A549 (cell line): ENCODE results near the gene VWF. TPM values are rescaled to one million over a fixed set of nuclear protein-coding genes. Genes with fewer than 3 reads are reported as not detected.
A peak's percentile ranks its signal among the peaks of the same experiment; 100 is the strongest.

Experiments
- ATAC-seq, 2 experiments: fragments of 200-7000 bp in 1 of 2; fragments of >200 bp in 1 of 2; cut with Nextera tagmentation in 1 of 2; cut with Tn5 transposase in 1 of 2; 3 replicates each; pipeline versions ENCODE4 v1.8.0 to v1.9.1; 2018 to 2020; ENCODE audit warnings: mild to moderate bottlenecking in 1 of 2, moderate library complexity in 1 of 2
- CTCF ChIA-PET: fragments of 300-600 bp; sonication (Branson Sonifier 250); formaldehyde crosslinking; extraction: SDS; loops from one replicate; lab custom pipeline; 2021; ENCODE audit warnings: antibody characterized with exemption, inconsistent platforms; lab: Yijun Ruan, JAX
- POLR2A ChIA-PET: fragments of 350-600 bp; formaldehyde crosslinking; extraction: SDS; loops from one replicate; lab custom pipeline; 2021; ENCODE audit warnings: antibody characterized with exemption, inconsistent platforms; lab: Yijun Ruan, JAX
- DNase-seq, 2 experiments: peaks; one replicate each; pipeline versions ENCODE4 v3.0.0 to v3.0.0-alpha.2; 2011 to 2016; ENCODE audit warnings: low read depth in 1 of 2, low spot score in 1 of 2
- FAIRE-seq: peaks from 2 replicates; lab custom pipeline; 2011; peaks lifted over from hg19 to GRCh38; lab: Jason Lieb, UNC
- H3K27ac ChIP-seq, 2 experiments: fragments of >200 bp; sonication (Bioruptor Twin); formaldehyde crosslinking; 3 replicates each; pipeline ENCODE4 v1.5.1; 2016 to 2017
- H3K4me1 ChIP-seq: fragments of >200 bp; sonication (Bioruptor Twin); formaldehyde crosslinking; 3 replicates; pipeline ENCODE4 v1.6.1; 2016
- H3K4me2 ChIP-seq: fragments of >200 bp; sonication (Bioruptor Twin); formaldehyde crosslinking; 3 replicates; pipeline ENCODE4 v1.6.1; 2016
- H3K4me3 ChIP-seq: fragments of >200 bp; sonication (Bioruptor Twin); formaldehyde crosslinking; 3 replicates; pipeline ENCODE4 v1.5.1; 2016
- H3K9me3 ChIP-seq: fragments of >200 bp; sonication (Bioruptor Twin); formaldehyde crosslinking; 3 replicates; pipeline ENCODE4 v1.6.1; 2016
- BHLHE40 ChIP-seq: IDR thresholded peaks from 2 replicates; pipeline ENCODE4 v1.6.1; 2012; ENCODE audit warnings: low read depth, low read length, inconsistent platforms
- CEBPB ChIP-seq, 2 experiments: fragments of >200 bp in 1 of 2; sonication (Bioruptor Twin) in 1 of 2; formaldehyde crosslinking in 1 of 2; IDR thresholded peaks; 2 replicates each; pipeline ENCODE4 v1.6.1; 2012 to 2016
- CHD2 ChIP-seq: fragments of 150-350 bp; IDR thresholded peaks from 2 replicates; pipeline ENCODE4 v1.6.1; 2014; ENCODE audit warnings: low read length; ENCODE audit not compliant: partially characterized antibody
- EHF ChIP-seq: fragments of 250-450 bp; sonication (Bioruptor Pico); IDR thresholded peaks from 2 replicates; pipeline ENCODE4 v1.5.0; 2020; ENCODE audit warnings: mild to moderate bottlenecking
- EHMT2 ChIP-seq: fragments of 200-600 bp; sonication (generic); IDR thresholded peaks from 2 replicates; pipeline ENCODE4 v1.6.1; 2016; ENCODE audit warnings: antibody characterized with exemption, low read depth, mild to moderate bottlenecking, moderate library complexity
- EP300 ChIP-seq, 2 experiments: fragments of >200 bp; sonication (Bioruptor Twin); formaldehyde crosslinking; IDR thresholded peaks; 2 replicates in 1 of 2; 3 replicates in 1 of 2; pipeline ENCODE4 v1.6.1; 2016 to 2017
- ESRRA ChIP-seq: fragments of 150-350 bp; IDR thresholded peaks from 2 replicates; pipeline ENCODE4 v1.6.1; 2014; ENCODE audit warnings: mild to moderate bottlenecking, low read length, borderline replicate concordance
- FOSB ChIP-seq: fragments of 250-450 bp; sonication (Bioruptor Pico); IDR thresholded peaks from 2 replicates; pipeline ENCODE4 v1.5.0; 2020; ENCODE audit warnings: mild to moderate bottlenecking, moderate library complexity
- FOSL2 ChIP-seq, 2 experiments: fragments of 450-650 bp in 1 of 2; fragments of >200 bp in 1 of 2; sonication (Bioruptor Twin) in 1 of 2; formaldehyde crosslinking; IDR thresholded peaks; 2 replicates each; pipeline versions ENCODE4 v1.5.0 to v1.6.1; 2016 to 2020; ENCODE audit warnings: mild to moderate bottlenecking in 1 of 2, moderate library complexity in 1 of 2
- HDAC2 ChIP-seq: fragments of 200-600 bp; sonication (generic); IDR thresholded peaks from 2 replicates; pipeline ENCODE4 v1.6.1; 2016
- HEYL ChIP-seq: fragments of 250-450 bp; sonication (Bioruptor Pico); IDR thresholded peaks from 2 replicates; pipeline ENCODE4 v1.8.0; 2021; ENCODE audit warnings: mild to moderate bottlenecking, moderate library complexity
- HOXB13 ChIP-seq: fragments of 250-450 bp; sonication (Bioruptor Pico); IDR thresholded peaks from 2 replicates; pipeline ENCODE4 v1.5.0; 2020; ENCODE audit warnings: low read depth, mild to moderate bottlenecking, moderate library complexity
- JUN ChIP-seq, 2 experiments: fragments of >200 bp; sonication (Bioruptor Twin); formaldehyde crosslinking; IDR thresholded peaks; 2 replicates in 1 of 2; 3 replicates in 1 of 2; pipeline ENCODE4 v1.6.1; 2016 to 2017
- KDM5A ChIP-seq: fragments of 200-600 bp; sonication (generic); IDR thresholded peaks from 2 replicates; pipeline ENCODE4 v1.6.1; 2016; ENCODE audit warnings: antibody characterized with exemption, mild to moderate bottlenecking
- MAZ ChIP-seq: fragments of 150-350 bp; IDR thresholded peaks from 2 replicates; pipeline ENCODE4 v1.6.1; 2014; ENCODE audit warnings: antibody characterized with exemption, low read depth, low read length, borderline replicate concordance
- MYC ChIP-seq: IDR thresholded peaks from 2 replicates; pipeline ENCODE4 v1.6.1; 2012; ENCODE audit warnings: mild to moderate bottlenecking, inconsistent platforms, low read length, improper control_type of control experiment, borderline replicate concordance
- NR3C1 ChIP-seq: fragments of >200 bp; sonication (Bioruptor Twin); formaldehyde crosslinking; IDR thresholded peaks from 3 replicates; pipeline ENCODE4 v1.6.1; 2017
- PHF8 ChIP-seq: fragments of 200-600 bp; sonication (generic); IDR thresholded peaks from 2 replicates; pipeline ENCODE4 v1.6.1; 2016; ENCODE audit warnings: low read depth, mild to moderate bottlenecking, antibody characterized with exemption, moderate library complexity, borderline replicate concordance
- POLR2A ChIP-seq: IDR thresholded peaks from 2 replicates; pipeline ENCODE4 v1.6.1; 2012; ENCODE audit warnings: mild to moderate bottlenecking, low read length
- RNF2 ChIP-seq: fragments of 200-600 bp; sonication (generic); IDR thresholded peaks from 2 replicates; pipeline ENCODE4 v1.6.1; 2016; ENCODE audit warnings: low read depth, mild to moderate bottlenecking, antibody characterized with exemption, moderate library complexity, borderline replicate concordance
- SREBF2 ChIP-seq: fragments of 450-650 bp; IDR thresholded peaks from 2 replicates; pipeline ENCODE4 v1.6.1; 2014; ENCODE audit warnings: mild to moderate bottlenecking, moderate library complexity
- TFCP2L1 ChIP-seq: fragments of 250-450 bp; sonication (Bioruptor Pico); IDR thresholded peaks from 2 replicates; pipeline ENCODE4 v1.5.0; 2021; ENCODE audit warnings: mild to moderate bottlenecking
- TP53 ChIP-seq: fragments of 250-450 bp; sonication (Bioruptor Pico); IDR thresholded peaks from 2 replicates; pipeline ENCODE4 v1.5.0; 2021; ENCODE audit warnings: mild to moderate bottlenecking, moderate library complexity
- WGBS: methylation state at CpG from one replicate; pipeline ENCODE4 v1.1.6; 2017; ENCODE audit errors: missing lambda C conversion rate; 5-methylcytosine and 5-hydroxymethylcytosine counted together
- polyA plus RNA-seq, 4 experiments: library from polyadenylated mRNA; depleted of rRNA in 3 of 4; stranded (reverse); fragments of >200 nt; fragmentation: RNase III in 1 of 4; extraction: RNeasy Plus Mini Kit Qiagen cat#74134 plus additional on column Dnase treatment in 1 of 4; gene quantifications; 2 replicates in 3 of 4; 3 replicates in 1 of 4; pipeline ENCODE4 v1.2.3, GENCODE V29; 2011 to 2017
- TF ChIP-seq, protein P1 (sequence below): IDR thresholded peaks from 2 replicates; pipeline ENCODE4 v1.6.1; 2012; ENCODE audit warnings: low read depth, borderline replicate concordance
- TF ChIP-seq, protein P2 (sequence below): fragments of >200 bp; sonication (Bioruptor Twin); formaldehyde crosslinking; IDR thresholded peaks from 3 replicates; pipeline ENCODE4 v1.5.1; 2016
- TF ChIP-seq, protein P3 (sequence below): fragments of 250-450 bp; sonication (Bioruptor Pico); IDR thresholded peaks from 2 replicates; pipeline ENCODE4 v1.5.0; 2021; ENCODE audit warnings: mild to moderate bottlenecking, moderate library complexity, borderline replicate concordance

The VWF gene
- polyA plus RNA-seq, 2 of the 4 experiments (the other 2 are of a cell fraction), result 0.01 TPM; not detected in 1

GRCh38 chr12:5925646-5926045 lies 198.8 kb downstream of the VWF start:
- POLR2A ChIA-PET, result no interaction called here

DNA sequence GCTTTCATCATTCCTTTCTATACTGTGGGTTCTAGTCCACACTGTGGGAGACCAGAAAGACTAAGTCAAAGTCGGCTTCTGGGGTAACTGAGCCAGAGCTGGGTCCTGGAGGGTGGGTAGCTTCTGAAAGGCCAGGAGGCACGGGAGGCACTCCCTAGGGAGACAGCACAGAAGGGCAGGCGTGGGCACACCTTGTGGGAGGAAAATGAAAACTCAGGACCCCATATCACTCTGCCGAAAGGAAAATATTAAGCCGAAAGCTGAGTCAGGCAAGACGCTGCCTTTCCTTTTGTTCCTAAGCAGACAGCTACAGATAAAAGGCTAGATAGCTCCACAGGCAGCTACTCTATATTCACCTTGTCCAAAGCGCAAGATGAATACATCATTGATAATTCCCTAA lies 200.1 kb downstream of the VWF start:
- DNase-seq, result no peak
- CTCF ChIA-PET, result no interaction called here
- H3K9me3 ChIP-seq, result no peaks in the 10 kb centered on the region
- POLR2A ChIA-PET, result no interaction called here
- 45% methylated on average over 7 of the region's 7 CpGs for WGBS
- TF ChIP-seq, protein P1, sequence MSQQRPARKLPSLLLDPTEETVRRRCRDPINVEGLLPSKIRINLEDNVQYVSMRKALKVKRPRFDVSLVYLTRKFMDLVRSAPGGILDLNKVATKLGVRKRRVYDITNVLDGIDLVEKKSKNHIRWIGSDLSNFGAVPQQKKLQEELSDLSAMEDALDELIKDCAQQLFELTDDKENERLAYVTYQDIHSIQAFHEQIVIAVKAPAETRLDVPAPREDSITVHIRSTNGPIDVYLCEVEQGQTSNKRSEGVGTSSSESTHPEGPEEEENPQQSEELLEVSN, result no peak
- no peak for TF ChIP-seq KDM5A
- no peak for TF ChIP-seq EP300 (IDR thresholded peaks at IDR 0.05)
- TF ChIP-seq CHD2, result no peak
- no peak for TF ChIP-seq MAZ
- H3K4me2 ChIP-seq, result no peak overlapping the region
- no peaks in the 10 kb centered on the region for H3K4me1 ChIP-seq
- no peak for FAIRE-seq
- ATAC-seq, result no peak
- no peak overlapping the region for H3K27ac ChIP-seq
- no peak overlapping the region for H3K4me3 ChIP-seq

More at GRCh38 chr12:5925646-5926045, 198.8 kb downstream of the VWF start:
- Histone ChIP-seq H3K4me2 (no peak overlapping the region), H3K4me3 (no peak overlapping the region), H3K9me3 (no peaks in the 10 kb centered on the region), H3K4me1 (no peaks in the 10 kb centered on the region), H3K27ac (no peak overlapping the region)
- ATAC-seq (no peak), DNase-seq (no peak), FAIRE-seq (no peak)
- CTCF ChIA-PET, result interaction anchor here (1.1 kb wide), 1 partner anchor 63 kb away, joined by 4 read pairs; no protein-coding TSS in a partner anchor
- WGBS, result 8% methylated on average over 9 of the region's 9 CpGs
- no peak for TF ChIP-seq HDAC2
- TF ChIP-seq RNF2, result no peak
- no peak for TF ChIP-seq NR3C1
- TF ChIP-seq BHLHE40, result no peak

DNA sequence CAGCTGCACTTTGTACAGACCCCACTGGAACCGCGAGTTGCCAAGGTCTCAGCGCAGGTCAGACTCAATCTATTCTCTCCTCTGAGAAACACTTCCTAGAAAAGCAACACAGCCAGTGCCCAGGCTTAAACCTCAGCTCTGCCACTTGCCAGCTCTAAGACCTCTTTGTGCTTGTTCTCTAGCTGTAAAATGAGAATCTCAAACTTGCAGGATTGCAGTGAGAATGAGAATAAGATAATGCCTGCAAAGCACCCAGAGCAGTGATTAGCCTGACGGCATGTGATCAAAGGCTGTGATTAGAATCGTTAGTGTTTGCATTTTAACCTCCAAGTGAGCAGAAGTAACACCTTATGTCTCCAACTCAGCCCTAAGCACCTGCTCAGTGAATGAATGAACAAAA lies 200.7 kb downstream of the VWF start:
- H3K4me1 ChIP-seq, result no peaks in the 10 kb centered on the region
- H3K9me3 ChIP-seq, result no peaks in the 10 kb centered on the region
- no peak overlapping the region for H3K4me2 ChIP-seq
- ChIA-PET CTCF (no interaction called here), POLR2A (interaction anchor here (0.5 kb wide), 1 partner anchor 165 kb away, joined by 5 read pairs; no protein-coding TSS in a partner anchor)
- DNase-seq (no peak), ATAC-seq (no peak), FAIRE-seq (no peak)
- TF ChIP-seq TP53 (CRISPR knock-in tag) (no peak), CEBPB (IDR thresholded peaks at IDR 0.05) (no peak), HOXB13 (CRISPR knock-in tag) (no peak), FOSL2 (IDR thresholded peaks at IDR 0.05) (no peak), FOSL2 (CRISPR knock-in tag; IDR thresholded peaks at IDR 0.05) (no peak), CHD2 (no peak)
- H3K4me3 ChIP-seq, result no peak overlapping the region
- H3K27ac ChIP-seq, result no peak overlapping the region
- WGBS, result 19% methylated on average over 5 of the region's 5 CpGs

DNA sequence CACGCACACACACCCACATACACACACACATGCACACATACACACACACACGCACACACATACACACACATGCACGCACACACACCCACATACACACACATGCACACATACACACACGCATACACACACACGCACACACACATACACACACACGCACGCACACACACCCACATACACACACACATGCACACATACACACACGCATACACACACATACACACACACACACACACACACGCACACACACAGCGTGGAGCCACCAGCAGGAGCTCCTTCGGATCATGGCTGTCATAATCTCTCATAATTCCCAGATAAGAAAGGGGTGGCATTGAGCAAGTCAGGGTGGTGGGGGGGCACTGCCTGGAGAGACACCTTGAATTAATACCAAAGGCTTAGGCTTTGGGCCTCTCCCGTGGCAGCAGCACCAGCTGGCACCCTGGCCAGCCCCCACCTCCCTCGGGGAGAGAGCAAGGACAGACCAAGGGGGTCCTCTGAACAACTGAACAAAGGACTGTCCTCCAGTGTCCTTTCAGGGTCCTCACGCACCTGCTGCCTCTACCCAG lies 201.3 kb downstream of the VWF start:
- H3K4me2 ChIP-seq, result no peak overlapping the region
- no peaks in the 10 kb centered on the region for H3K9me3 ChIP-seq
- no peak overlapping the region for H3K4me3 ChIP-seq
- no peak overlapping the region for H3K27ac ChIP-seq
- CTCF ChIA-PET, result interaction anchor here (0.6 kb wide), 1 partner anchor 18 kb away, joined by 3 read pairs; no protein-coding TSS in a partner anchor
- no peak for ATAC-seq
- no peaks in the 10 kb centered on the region for H3K4me1 ChIP-seq
- 44% methylated on average over 14 of the region's 14 CpGs for WGBS
- POLR2A ChIA-PET, result interaction anchor here (0.5 kb wide), 1 partner anchor 164 kb away, joined by 5 read pairs; no protein-coding TSS in a partner anchor
- no peak for TF ChIP-seq EHMT2
- no peak for TF ChIP-seq SREBF2
- no peak for TF ChIP-seq PHF8
- TF ChIP-seq POLR2A, result no peak
- TF ChIP-seq, protein P2, sequence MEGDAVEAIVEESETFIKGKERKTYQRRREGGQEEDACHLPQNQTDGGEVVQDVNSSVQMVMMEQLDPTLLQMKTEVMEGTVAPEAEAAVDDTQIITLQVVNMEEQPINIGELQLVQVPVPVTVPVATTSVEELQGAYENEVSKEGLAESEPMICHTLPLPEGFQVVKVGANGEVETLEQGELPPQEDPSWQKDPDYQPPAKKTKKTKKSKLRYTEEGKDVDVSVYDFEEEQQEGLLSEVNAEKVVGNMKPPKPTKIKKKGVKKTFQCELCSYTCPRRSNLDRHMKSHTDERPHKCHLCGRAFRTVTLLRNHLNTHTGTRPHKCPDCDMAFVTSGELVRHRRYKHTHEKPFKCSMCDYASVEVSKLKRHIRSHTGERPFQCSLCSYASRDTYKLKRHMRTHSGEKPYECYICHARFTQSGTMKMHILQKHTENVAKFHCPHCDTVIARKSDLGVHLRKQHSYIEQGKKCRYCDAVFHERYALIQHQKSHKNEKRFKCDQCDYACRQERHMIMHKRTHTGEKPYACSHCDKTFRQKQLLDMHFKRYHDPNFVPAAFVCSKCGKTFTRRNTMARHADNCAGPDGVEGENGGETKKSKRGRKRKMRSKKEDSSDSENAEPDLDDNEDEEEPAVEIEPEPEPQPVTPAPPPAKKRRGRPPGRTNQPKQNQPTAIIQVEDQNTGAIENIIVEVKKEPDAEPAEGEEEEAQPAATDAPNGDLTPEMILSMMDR, result no peak
- TF ChIP-seq FOSL2 (IDR thresholded peaks at IDR 0.05), result no peak
- no peak for TF ChIP-seq FOSL2 (CRISPR knock-in tag; IDR thresholded peaks at IDR 0.05)
- TF ChIP-seq ESRRA, result no peak
- TF ChIP-seq MYC, result no peak
- TF ChIP-seq TFCP2L1 (CRISPR knock-in tag), result no peak
- no peak for TF ChIP-seq EHF (CRISPR knock-in tag)
- TF ChIP-seq HDAC2, result no peak
- no peak for TF ChIP-seq FOSB (CRISPR knock-in tag)
- TF ChIP-seq EP300 (IDR thresholded peaks at IDR 0.05), result no peak
- TF ChIP-seq JUN (IDR thresholded peaks at IDR 0.05), result no peak
- TF ChIP-seq, protein P3, sequence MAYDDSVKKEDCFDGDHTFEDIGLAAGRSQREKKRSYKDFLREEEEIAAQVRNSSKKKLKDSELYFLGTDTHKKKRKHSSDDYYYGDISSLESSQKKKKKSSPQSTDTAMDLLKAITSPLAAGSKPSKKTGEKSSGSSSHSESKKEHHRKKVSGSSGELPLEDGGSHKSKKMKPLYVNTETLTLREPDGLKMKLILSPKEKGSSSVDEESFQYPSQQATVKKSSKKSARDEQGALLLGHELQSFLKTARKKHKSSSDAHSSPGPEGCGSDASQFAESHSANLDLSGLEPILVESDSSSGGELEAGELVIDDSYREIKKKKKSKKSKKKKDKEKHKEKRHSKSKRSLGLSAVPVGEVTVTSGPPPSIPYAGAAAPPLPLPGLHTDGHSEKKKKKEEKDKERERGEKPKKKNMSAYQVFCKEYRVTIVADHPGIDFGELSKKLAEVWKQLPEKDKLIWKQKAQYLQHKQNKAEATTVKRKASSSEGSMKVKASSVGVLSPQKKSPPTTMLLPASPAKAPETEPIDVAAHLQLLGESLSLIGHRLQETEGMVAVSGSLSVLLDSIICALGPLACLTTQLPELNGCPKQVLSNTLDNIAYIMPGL, result no peak
- TF ChIP-seq HOXB13 (CRISPR knock-in tag), result no peak
- TF ChIP-seq HEYL (CRISPR knock-in tag), result no peak
- DNase-seq, result no peak
- peak; percentile 23 for FAIRE-seq
